Fibroblast of mammary gland (primary cell): Measurements from ENCODE around the gene RBM4B.
A peak's percentile ranks its signal among the peaks of the same experiment; 100 is the strongest.

Source experiments
- DNase-seq: peaks from one replicate; pipeline ENCODE4 v3.0.0-alpha.2; 2010; ENCODE audit warnings: low read depth
- H3K4me3 ChIP-seq: 2 replicates; pipeline ENCODE4 v1.5.1; 2011; ENCODE audit warnings: low read depth, mild to moderate bottlenecking, low read length, moderate library complexity; ENCODE audit not compliant: control insufficient read depth
- TF ChIP-seq, protein P1 (sequence below): conservative IDR thresholded peaks from 2 replicates; pipeline ENCODE4 v1.5.1; 2011; ENCODE audit warnings: low read depth, low read length, inconsistent platforms; ENCODE audit not compliant: control insufficient read depth, insufficient read depth

Gene RBM4B

DNA sequence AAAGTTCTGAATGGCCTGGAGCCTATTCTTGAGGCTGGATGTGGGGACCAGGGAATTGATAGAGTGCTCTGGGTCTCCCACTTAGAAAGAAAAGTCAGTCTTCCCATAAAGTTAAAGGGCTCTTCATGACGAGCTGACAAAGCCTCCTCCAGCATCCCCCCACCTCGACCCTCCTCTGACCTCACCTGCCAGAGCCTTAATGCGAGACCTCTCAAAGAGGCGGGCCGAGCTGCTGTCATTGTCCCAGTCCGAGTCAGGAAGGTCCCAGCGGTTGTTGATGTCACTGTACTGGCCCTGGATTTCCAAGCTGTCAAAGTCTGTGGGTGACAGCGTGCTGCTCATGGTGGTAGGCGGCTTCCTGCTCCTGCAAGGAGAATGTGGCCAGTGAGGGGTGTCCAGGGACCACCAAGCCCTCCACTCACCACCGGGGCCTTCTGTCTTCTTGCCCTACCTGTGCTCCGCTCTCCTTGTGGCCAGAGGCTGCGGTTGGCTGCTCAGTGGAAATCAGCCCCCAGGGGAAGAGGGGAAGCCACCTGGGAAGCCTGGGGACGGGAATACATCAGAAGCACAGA lies 43.3 kb upstream of the RBM4B start:
- TF ChIP-seq, protein P1, sequence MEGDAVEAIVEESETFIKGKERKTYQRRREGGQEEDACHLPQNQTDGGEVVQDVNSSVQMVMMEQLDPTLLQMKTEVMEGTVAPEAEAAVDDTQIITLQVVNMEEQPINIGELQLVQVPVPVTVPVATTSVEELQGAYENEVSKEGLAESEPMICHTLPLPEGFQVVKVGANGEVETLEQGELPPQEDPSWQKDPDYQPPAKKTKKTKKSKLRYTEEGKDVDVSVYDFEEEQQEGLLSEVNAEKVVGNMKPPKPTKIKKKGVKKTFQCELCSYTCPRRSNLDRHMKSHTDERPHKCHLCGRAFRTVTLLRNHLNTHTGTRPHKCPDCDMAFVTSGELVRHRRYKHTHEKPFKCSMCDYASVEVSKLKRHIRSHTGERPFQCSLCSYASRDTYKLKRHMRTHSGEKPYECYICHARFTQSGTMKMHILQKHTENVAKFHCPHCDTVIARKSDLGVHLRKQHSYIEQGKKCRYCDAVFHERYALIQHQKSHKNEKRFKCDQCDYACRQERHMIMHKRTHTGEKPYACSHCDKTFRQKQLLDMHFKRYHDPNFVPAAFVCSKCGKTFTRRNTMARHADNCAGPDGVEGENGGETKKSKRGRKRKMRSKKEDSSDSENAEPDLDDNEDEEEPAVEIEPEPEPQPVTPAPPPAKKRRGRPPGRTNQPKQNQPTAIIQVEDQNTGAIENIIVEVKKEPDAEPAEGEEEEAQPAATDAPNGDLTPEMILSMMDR = no peak
- DNase-seq = no peak
- no peak overlapping the region for H3K4me3 ChIP-seq

DNA sequence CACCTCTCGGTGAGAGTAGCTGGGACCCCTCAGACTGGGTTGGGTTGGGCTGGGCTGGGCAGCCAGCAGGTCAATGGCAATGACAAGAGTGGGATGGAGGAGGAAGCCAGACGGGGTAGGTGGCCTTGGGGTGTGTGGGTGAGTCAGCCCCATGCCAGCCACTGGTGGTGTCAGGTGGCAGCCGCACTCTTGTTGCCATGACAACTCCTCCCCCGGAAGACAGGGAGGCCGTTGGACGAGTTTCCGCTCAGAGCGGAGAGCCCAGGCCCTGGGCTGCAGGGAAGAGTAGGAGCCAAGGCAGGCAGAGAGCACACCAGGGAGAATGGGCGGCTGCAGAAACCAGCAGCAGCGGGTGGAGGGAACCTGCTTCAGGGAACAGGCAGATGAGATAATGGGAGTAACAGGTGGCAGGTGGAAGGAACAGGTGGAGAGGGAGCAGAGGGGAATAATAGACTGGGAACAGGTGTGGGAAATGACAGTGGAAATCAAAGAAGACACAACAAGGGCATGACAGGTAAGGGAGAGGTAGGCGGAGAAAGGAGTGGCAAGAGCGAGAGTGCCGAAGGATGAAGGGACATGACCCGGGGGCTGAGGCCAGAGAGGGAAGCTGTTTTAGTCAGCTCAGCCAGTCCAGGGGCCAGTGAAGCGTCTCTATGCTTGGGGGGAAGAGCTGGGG lies 42.7 kb upstream of the RBM4B start:
- H3K4me3 ChIP-seq = no peak overlapping the region
- peak; percentile 12 for DNase-seq
- TF ChIP-seq, protein P1 = no peak

DNA sequence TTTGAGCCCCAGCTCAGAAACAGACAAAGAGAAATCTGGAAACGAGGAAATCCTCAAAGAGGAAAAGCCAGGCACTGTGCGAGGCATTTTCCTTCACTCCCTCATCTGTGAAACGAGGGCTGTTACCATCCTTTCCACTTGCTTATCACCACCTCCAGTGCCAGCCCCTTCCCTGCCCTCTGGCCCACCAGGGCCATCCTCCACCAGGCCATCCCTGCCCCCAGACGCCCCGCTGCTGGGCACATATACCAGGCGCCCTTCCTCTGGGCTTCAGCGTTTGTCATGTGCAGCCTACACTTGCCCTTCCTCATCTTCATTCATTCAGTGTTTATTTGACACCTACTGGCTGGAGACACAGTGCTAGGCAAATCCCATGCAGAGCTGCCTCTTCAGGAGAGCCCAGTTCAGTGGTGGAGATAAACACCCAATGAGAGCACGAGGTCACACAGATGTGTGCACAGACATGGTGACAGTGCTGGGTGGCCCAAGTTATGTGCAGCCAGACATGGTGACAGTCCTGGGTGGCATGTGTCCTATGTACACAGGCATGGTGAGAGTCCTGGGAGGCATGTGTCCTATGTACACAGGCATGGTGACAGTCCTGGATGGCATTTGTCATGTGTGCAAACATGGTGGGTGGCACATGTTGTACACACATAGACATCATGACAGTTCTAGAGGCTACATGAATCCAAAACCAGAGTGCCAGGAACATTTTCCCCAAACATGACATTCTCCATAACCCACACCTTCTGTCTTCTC lies 41.6 kb upstream of the RBM4B start:
- no peak for DNase-seq
- TF ChIP-seq, protein P1 = no peak
- H3K4me3 ChIP-seq = no peak overlapping the region

DNA sequence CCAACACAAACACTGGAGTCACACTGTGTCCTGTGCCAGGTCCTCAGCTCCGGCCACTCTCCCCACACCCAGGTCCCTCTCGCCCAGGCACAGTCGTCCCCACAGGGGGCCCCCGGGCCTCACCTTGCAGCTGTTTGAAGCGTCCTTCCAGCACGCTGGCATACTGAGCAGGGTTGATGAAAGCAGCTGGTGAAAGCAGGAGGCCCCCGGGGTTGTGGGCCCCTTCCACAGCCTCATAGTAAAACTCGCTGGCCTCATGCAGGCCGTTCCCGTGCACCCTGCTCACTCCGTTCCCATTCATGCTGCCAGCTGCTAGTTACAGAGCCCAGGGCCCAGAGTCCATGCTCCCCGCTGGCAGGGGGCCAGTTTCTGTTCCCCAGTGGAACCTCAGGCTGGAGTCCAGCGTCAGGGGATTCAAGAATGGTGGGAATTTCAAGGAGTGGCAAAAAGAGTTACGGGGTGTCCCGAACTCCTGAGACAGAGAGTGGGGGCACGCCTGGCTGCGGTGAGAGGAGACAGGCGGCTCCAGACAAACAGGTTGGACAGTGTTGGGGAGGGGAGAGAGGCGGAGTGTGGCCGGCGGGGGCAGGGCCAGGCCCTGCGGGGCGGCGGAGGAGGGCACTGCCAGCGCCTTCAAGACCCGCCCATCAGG lies 40.8 kb upstream of the RBM4B start:
- no peak overlapping the region for H3K4me3 ChIP-seq

DNA sequence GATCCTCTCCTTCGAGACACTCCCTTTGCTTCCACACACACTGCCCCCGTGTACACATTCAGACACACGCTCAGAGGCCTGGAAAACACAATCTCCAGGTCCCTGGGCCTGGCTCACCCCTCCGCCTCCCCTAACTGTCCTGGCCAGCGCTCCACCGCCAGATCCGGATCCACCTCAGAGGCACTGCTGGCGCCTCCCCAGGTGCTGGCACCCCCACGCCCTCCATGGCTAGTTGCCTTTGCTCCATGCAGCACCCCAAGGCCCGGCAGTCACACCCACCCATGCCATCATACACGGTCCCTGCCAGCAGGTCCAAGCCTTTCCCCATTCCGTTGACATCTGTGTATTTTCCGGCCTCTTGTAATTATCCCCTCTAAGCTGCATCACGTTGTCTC lies 40.2 kb upstream of the RBM4B start:
- TF ChIP-seq, protein P1 = no peak
- no peak for DNase-seq
- no peak overlapping the region for H3K4me3 ChIP-seq

More for the DNA sequence above, 40.8 kb upstream of the RBM4B start:
- TF ChIP-seq, protein P1 = no peak
- no peak for DNase-seq

DNA sequence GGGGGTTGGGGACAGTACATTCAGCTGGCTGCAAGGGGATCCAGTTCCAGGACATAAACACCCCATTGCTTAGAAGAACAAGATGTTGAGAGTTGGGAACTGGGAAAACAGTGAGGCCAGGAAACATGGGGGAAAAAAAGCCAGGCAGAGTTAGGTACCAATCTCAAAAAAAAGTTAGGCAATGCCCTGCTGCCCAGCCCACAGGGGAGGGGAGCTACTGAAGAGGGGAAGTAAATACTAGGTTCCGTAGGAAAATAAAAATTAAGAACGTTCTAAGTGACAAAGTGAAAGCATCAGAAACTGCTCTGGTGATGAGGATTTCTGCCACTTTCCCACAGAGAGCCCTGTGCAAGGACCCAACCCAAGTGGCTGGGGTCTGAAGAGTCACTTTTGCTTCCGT lies 39.3 kb upstream of the RBM4B start:
- H3K4me3 ChIP-seq = no peak overlapping the region
- TF ChIP-seq, protein P1 = no peak
- DNase-seq = no peak
